NCI-H526 (cell line): ENCODE data around the gene MYOM3.
A peak's percentile ranks its signal among the peaks of the same experiment; 100 is the strongest.
"Not testable (repeated sequence)": the region's sequence is repeated elsewhere in the genome, so short reads cannot be mapped to it uniquely, and the experiment has no call there.

ENCODE experiments used
- DNase-seq, 2 experiments: peaks; one replicate each; lab custom pipeline; 2025; lab: John Stamatoyannopoulos, UW

Gene MYOM3

GRCh38 chr1:24071941-24072340, 40.0 kb downstream of the MYOM3 start:
- no peak for DNase-seq

GRCh38 chr1:24070821-24071393, 41.0 kb downstream of the MYOM3 start:
- DNase-seq: peak; percentile 39 to 88

DNA sequence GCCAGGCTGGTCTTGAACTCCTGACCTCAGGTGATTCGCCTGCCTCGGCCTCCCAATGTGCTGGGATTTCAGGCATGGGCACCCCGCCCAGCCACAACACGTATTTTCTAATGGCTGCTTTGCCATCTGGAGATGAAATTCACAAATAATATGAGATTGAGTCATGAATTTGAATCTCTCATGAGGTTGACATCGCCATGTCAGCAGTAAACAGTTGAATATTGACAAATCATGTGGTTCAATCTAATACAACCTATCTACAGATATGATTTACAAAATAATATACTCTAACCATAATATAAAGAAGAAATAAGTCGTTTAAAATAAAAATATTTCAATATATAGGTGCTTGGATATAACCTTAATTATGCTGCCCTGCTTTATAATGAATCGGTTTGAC, 42.1 kb downstream of the MYOM3 start:
- no peak for DNase-seq

GRCh38 chr1:24067978-24068377, 44.0 kb downstream of the MYOM3 start:
- no peak for DNase-seq

GRCh38 chr1:24065304-24065703, 46.6 kb downstream of the MYOM3 start:
- DNase-seq: no peak

DNA sequence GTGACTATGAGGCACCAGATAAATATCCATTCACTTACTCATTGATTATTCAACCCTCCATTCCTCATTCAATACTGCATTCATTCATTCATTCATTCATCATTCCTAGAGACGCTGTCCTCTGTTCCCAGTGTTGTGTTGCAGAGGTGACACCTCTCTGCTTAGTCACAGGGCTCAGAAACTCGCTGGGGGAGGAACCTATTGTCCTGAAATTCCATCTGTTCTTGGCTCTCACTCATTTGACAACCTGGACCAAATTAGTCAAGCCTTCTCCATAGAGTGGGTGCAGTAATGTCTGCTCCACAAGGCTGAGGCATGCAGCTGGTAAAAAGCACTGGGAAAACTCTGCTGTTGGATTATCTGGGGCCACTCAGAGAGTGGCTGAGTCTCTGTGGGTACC, 49.7 kb downstream of the MYOM3 start:
- DNase-seq: no peak

DNA sequence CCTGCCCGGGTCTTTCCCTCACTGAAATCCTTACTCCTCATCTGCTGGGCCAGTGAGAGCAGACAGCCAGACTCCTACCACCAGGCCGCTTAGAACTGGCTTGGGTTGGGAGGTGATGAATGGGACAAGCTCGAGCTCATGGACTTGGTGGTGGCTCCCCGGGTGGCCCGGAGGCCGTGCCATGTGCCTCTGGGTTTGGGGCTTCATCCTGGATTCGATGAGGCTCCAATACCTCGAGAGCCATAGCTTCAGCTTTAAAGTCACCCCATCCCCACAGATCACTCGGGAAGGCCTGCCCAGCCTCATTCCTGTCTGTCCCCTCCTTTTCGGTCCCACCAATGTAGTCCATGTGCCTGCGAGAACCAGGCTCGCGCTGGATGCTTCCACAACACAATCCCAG, 51.5 kb downstream of the MYOM3 start:
- DNase-seq: no peak

- no peak for DNase-seq
Observed at GRCh38 chr1:24058671-24059455, 53.1 kb downstream of the MYOM3 start.

DNA sequence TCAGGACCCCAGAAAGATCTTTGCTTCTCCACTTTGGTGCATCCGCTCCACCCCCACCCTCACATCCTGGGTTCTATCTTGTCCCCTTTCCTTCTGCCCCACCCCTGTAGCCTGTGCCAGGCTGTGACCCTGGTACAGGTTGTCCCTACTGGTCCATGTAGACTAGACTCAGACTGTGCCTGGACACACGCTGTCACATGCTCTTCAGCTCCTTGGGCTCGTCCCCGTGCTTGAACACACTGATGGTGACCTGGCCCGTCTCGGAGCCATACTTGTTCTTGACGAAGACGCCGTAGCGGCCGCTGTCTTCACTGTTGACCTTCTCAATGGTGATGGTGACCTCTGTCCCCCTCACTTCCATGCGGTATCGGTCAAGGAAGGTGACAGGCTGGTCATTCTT, 54.8 kb downstream of the MYOM3 start:
- DNase-seq: no peak

GRCh38 chr1:24055681-24056080, 56.3 kb downstream of the MYOM3 start:
- DNase-seq: no peak

- no peak for DNase-seq
Observed at GRCh38 chr1:24052220-24052619, 59.7 kb downstream of the MYOM3 start.

DNA sequence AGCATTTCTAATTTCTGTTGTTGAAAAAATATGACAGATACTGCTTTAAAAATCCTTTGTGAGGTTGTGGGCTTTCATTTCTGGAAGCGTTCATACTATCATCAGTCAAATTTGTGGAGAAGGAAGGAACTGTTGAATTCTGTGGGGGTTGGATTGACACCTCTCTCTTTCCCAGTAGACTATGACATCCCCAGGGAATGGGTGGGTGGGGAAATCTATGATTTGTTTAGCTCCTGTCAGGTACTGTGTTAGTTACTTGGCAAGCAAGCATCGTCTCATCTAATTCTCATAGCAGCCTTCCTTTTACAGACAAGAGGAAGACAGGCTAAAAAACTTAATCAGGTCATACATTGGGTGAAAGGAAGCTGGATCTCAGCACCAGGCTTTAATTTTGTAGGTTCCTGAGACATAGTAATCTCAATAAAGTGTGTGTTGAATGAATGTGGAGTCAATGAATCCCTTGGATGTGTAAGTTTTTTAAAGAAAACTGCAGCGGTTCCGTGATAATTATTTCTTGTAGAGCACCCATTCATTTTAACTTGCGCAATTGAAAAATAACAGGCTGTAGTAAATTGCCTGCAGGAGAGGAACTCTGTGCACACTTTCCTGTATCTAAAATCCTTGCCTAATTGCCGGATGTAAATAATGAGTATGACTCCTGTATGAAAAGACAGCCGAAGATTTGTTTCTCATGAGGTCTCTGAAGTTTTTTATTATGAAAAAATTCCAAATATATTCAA, 60.6 kb downstream of the MYOM3 start:
- no peak for DNase-seq

DNA sequence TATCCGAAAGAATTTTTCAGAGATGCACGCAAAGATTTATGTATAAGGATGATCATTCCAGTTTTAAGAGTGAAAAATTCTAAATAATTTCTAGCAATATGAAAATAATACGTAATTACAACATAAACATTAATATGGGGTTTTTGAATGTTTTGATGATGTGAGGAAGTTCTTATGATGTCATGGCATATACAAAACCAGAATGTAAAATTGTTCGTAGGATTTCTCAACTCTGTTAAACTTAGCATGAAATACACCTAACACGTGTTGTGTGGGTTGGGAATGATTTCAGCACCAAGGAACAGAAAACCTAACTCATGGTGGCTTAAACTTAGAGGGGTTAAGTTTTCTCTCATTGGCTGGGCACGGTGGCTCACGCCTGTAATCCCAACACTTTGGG, 62.2 kb downstream of the MYOM3 start:
- no peak for DNase-seq

GRCh38 chr1:24048894-24049293, 63.0 kb downstream of the MYOM3 start:
- not testable (repeated sequence) for DNase-seq

- no peak for DNase-seq
Observed at GRCh38 chr1:24048205-24048869, 63.6 kb downstream of the MYOM3 start.

DNA sequence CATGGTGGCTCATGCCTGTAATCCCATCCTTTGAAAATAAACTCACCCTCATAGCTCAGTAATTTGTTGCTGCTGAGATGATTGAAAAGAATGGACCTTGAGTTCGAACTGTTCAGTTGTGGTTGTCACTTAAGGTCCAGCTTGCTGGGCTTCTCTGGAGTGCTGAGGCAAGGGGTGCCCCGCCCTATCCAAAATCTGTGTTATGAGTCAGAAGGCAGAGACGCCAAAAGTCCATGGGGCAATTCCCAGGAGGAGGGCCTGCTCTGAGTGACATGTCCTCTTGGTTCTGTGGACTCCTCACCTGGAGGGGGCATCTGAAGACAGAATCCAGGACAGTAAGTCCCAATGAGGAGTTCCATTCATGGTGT, 64.8 kb downstream of the MYOM3 start:
- DNase-seq: no peak

DNA sequence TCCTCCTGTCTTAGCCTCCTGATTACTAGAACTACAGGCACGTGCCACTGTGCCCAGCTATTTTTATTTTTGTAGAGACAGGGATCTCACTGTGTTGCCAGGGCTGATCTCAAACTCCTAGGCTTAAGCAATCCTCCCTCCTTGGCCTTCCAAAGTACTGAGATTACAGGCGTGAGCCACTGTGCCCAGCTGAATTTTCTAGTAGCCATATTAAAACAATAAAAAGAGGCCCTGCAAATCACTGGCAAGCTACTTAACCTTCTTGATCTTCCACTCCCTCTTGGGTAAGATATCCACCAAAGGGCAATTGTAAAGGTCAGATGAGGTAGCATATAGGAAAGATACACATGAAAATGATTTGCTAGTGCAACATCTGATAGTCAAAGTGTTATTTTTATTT, 66.2 kb downstream of the MYOM3 start:
- DNase-seq: no peak

- not testable (repeated sequence) for DNase-seq
Observed at GRCh38 chr1:24044672-24045071, 67.3 kb downstream of the MYOM3 start.

GRCh38 chr1:24043345-24044032, 68.4 kb downstream of the MYOM3 start:
- peak in 1 of 2 experiments; percentile 18 for DNase-seq

- no peak for DNase-seq
Observed at GRCh38 chr1:24042315-24042714, 69.6 kb downstream of the MYOM3 start.

- DNase-seq: no peak
Observed at GRCh38 chr1:24036088-24036487, 75.8 kb downstream of the MYOM3 start.

- no peak for DNase-seq
Observed at GRCh38 chr1:24032981-24033380, 79.0 kb downstream of the MYOM3 start.
